T-helper 17 cell (primary cell): Measurements from ENCODE around the gene CARHSP1. TPM values are rescaled to one million over a fixed set of nuclear protein-coding genes. Genes with fewer than 3 reads are reported as not detected.
A peak's percentile ranks its signal among the peaks of the same experiment; 100 is the strongest.
"Not testable (repeated sequence)": the region's sequence is repeated elsewhere in the genome, so short reads cannot be mapped to it uniquely, and the experiment has no call there.

ENCODE experiments used
- ATAC-seq: fragments of 150-1000 bp; cut with Tn5 transposase; 2 replicates; pipeline ENCODE4 v1.10.0; 2021; ENCODE audit warnings: mild to moderate bottlenecking, moderate library complexity
- DNase-seq, 3 donors: peaks; one replicate each; pipeline versions ENCODE4 v3.0.0 to v3.0.0-alpha.2; 2020 to 2021
- H3K9me3 ChIP-seq: one replicate; pipeline ENCODE4 v1.7.0; 2013; ENCODE audit warnings: low read length, mild to moderate bottlenecking; ENCODE audit not compliant: control insufficient read depth, poor library complexity, severe bottlenecking
- H3K27ac Mint-ChIP-seq: one replicate; pipeline ENCODE4 v1.8.0; 2022; ENCODE audit warnings: mild to moderate bottlenecking, moderate library complexity, mixed read lengths
- H3K27me3 Mint-ChIP-seq: one replicate; pipeline ENCODE4 v1.8.0; 2022; ENCODE audit warnings: mixed read lengths
- H3K36me3 Mint-ChIP-seq: one replicate; pipeline ENCODE4 v1.8.0; 2022; ENCODE audit warnings: low read depth, mixed read lengths
- H3K4me1 Mint-ChIP-seq: one replicate; pipeline ENCODE4 v1.8.0; 2022; ENCODE audit warnings: mild to moderate bottlenecking, mixed read lengths
- H3K4me3 Mint-ChIP-seq: one replicate; pipeline ENCODE4 v1.8.0; 2022; ENCODE audit warnings: mild to moderate bottlenecking, moderate library complexity, mixed read lengths
- total RNA-seq, 4 donors: library from RNA in 2 of 4; stranded (reverse) in 2 of 4; gene quantifications; one replicate each; pipeline ENCODE4 v1.2.3 and lab custom pipeline; 2022 to 2026

CARHSP1 gene
- total RNA-seq, 2 donors from 2014 or later, result 25.4 to 30.4 TPM

DNA sequence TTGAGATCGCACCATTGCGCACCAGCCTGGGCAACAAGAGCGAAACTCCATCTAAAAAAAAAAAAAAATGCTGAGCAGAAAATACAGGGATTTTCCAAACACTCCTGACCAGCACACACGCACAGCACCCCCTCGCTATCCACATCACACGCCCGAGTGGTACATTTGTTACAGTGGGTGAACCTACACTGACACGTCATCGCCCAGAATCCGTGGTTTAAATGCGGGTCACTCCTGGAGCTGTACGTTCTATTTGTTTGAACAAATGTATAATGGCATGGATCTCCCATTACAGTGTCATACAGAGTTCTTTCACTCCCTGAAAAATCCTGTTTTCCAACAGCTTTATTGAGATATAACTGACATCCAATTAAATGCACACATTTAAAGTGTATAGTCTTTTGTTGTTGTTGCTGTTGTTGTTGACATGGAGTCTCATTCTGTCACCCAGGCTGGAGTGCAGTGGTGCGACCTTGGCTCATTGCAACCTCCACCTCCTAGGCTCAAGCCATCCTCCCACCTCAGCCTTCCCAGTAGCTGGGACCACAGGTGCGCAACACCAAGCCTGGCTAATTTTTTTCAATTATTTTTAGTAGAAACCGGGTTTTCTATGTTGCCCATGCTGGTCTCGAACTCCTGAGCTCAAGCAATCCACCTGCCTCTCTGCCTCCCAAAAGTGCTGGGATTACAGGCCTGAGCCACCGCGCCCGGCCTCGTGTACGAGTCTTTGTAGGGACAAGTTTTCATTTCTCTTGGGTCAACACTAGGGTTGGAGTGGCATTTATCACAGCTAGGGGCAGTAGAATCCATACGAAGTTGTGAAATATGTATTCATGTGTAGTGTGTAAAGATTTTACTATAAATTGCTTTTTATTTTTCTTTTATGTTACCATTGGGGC, 4.4 kb upstream of the CARHSP1 start:
- H3K27ac Mint-ChIP-seq, result peak overlapping the region; percentile 21
- no peak overlapping the region for H3K4me3 Mint-ChIP-seq
- no peaks in the 10 kb centered on the region for H3K36me3 Mint-ChIP-seq
- H3K27me3 Mint-ChIP-seq, result no peaks in the 10 kb centered on the region
- DNase-seq, result no peak
- peaks cover 15% of the 10 kb centered on the region for H3K4me1 Mint-ChIP-seq
- H3K9me3 ChIP-seq, result no peaks in the 10 kb centered on the region
- ATAC-seq, result no peak

- H3K36me3 Mint-ChIP-seq, result peaks cover 4% of the 10 kb centered on the region
- H3K4me3 Mint-ChIP-seq, result no peak overlapping the region
These were observed 3.3 kb upstream of the CARHSP1 start for GRCh38 chr16:8872071-8872470.

DNA sequence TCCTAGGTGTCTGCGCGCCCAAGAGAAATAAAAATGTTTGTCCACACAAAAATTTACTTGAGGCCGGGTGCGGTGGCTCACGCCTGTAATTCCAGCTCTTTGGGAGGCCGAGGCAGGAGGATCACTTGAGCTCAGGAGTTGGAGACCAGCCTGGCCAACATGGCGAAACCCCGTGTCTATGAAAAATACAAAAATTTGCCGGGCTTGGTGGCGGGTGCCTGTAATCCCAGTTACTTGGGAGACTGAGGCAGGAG, 1.1 kb upstream of the CARHSP1 start:
- H3K27me3 Mint-ChIP-seq, H3K9me3 ChIP-seq, ATAC-seq, H3K4me3 Mint-ChIP-seq, H3K27ac Mint-ChIP-seq, DNase-seq, H3K36me3 Mint-ChIP-seq: not testable (repeated sequence)
- peaks cover 29% of the 10 kb centered on the region for H3K4me1 Mint-ChIP-seq

More at GRCh38 chr16:8872071-8872470, 3.3 kb upstream of the CARHSP1 start:
- H3K9me3 ChIP-seq, result no peaks in the 10 kb centered on the region
- no peak for DNase-seq
- H3K27me3 Mint-ChIP-seq, result no peaks in the 10 kb centered on the region
- no peak for ATAC-seq
- H3K4me1 Mint-ChIP-seq, result peaks cover 24% of the 10 kb centered on the region
- no peak overlapping the region for H3K27ac Mint-ChIP-seq

DNA sequence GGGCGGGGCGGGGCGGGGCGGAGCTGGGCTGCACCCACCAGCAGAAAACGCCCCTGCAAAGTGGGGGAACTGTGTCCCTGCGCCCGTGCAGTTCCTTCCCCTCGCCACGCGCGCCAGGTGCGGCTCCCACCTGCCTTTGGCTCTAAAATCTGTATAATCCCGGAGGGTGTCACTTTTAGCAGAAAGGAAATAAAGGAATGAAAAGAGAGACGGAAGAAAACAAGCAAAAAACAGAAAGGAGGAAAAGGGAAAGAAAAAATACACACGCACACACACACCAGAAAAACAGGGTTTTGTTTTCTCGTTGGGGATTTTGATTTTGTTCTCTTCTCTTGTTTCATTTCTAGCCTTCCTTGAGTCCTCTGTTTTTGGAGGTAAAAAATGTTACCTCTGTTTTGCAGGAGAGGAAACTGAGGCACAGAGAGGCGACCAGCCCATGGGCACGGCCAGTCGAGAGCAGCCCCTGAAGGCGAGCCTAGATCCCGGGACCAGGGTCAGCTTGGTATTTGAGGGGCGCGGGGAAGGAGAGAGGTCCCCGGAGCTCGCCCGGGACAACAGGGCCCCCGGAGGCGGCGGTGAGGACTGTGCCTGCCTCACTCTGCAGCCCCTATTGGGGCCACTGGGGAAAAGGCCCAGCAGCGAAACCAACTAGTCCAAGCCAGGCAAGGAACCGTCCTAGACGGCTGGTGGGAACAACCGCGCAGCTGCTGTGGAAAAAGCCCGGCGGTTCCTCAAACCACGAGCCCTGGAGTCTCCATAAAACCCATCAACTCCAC, 594 bp upstream of the CARHSP1 start:
- H3K4me1 Mint-ChIP-seq, result peaks cover 27% of the 10 kb centered on the region

GRCh38 chr16:8867932-8868415, 832 bp downstream of the CARHSP1 start:
- H3K4me3 Mint-ChIP-seq, result peak overlapping the region; percentile 97
- H3K27ac Mint-ChIP-seq, result peak overlapping the region; percentile 88
- no peaks in the 10 kb centered on the region for H3K9me3 ChIP-seq
- H3K36me3 Mint-ChIP-seq, result peaks cover 4% of the 10 kb centered on the region
- H3K27me3 Mint-ChIP-seq, result no peaks in the 10 kb centered on the region
- peaks cover 30% of the 10 kb centered on the region for H3K4me1 Mint-ChIP-seq
- DNase-seq, result no peak
- no peak for ATAC-seq

More for the DNA sequence above, 594 bp upstream of the CARHSP1 start:
- Mint-ChIP-seq H3K27me3 (no peaks in the 10 kb centered on the region), H3K36me3 (peaks cover 4% of the 10 kb centered on the region), H3K4me3 (peak overlapping the region; percentile 97), H3K27ac (no peak overlapping the region)
- H3K9me3 ChIP-seq, result no peaks in the 10 kb centered on the region
- no peak for ATAC-seq
- no peak for DNase-seq

DNA sequence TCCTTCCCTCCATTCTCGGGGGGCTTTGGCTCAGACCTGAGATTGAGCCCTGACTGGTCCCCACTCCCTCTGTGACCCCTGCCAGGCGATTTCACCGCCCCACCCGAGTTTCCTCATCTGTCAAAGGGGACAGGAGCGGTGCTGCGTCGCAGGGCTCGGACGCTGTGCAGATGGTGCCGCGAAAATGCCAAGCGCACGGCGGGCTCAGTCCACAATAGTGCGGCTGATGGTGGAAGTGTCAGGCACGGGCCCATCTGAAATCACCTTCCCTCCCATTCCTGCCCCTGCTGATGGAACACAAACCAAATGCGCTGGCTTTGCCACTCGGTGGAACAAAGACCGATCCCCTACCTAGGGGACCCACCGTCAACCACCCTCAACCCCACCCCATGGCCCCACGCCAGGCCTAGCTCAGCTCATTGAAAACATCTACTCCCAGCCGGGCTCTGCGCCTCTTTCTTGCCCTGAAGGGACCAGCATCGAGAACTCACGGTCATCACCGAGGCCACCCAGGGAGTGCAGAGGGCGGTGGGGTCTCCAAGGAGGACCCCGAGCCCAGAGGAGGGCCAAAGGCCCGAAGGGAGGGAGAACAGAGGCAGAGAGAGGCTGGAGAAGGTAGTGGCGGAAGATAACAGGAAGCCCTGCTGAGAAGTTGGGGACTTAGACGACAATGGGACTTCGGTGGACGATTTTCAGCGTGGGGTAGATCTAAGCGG, 1.4 kb downstream of the CARHSP1 start:
- H3K27ac Mint-ChIP-seq, result peak overlapping the region; percentile 88
- peak; percentile 9 for ATAC-seq
- no peak for DNase-seq
- H3K4me1 Mint-ChIP-seq, result peaks cover 30% of the 10 kb centered on the region
- H3K4me3 Mint-ChIP-seq, result peak overlapping the region; percentile 97
- no peaks in the 10 kb centered on the region for H3K27me3 Mint-ChIP-seq
- no peaks in the 10 kb centered on the region for H3K9me3 ChIP-seq
- peaks cover 4% of the 10 kb centered on the region for H3K36me3 Mint-ChIP-seq

GRCh38 chr16:8866884-8867215, 2.0 kb downstream of the CARHSP1 start:
- H3K9me3 ChIP-seq, result no peaks in the 10 kb centered on the region
- Mint-ChIP-seq H3K27me3 (no peaks in the 10 kb centered on the region), H3K4me3 (peak overlapping the region; percentile 97), H3K4me1 (peaks cover 30% of the 10 kb centered on the region), H3K27ac (peak overlapping the region; percentile 88), H3K36me3 (peaks cover 4% of the 10 kb centered on the region)
- DNase-seq (no peak), ATAC-seq (no peak)

GRCh38 chr16:8866118-8866883, 2.5 kb downstream of the CARHSP1 start:
- peak overlapping the region; percentile 21 for H3K27ac Mint-ChIP-seq
- ATAC-seq (no peak), DNase-seq (no peak)
- peak overlapping the region; percentile 76 for H3K4me3 Mint-ChIP-seq
- no peaks in the 10 kb centered on the region for H3K27me3 Mint-ChIP-seq
- peaks cover 4% of the 10 kb centered on the region for H3K36me3 Mint-ChIP-seq
- no peaks in the 10 kb centered on the region for H3K9me3 ChIP-seq
- peaks cover 30% of the 10 kb centered on the region for H3K4me1 Mint-ChIP-seq

- no peak for ATAC-seq
- H3K27me3 Mint-ChIP-seq, result no peaks in the 10 kb centered on the region
These were observed 3.5 kb downstream of the CARHSP1 start for GRCh38 chr16:8865145-8865882.

GRCh38 chr16:8864480-8865110, 4.2 kb downstream of the CARHSP1 start:
- H3K9me3 ChIP-seq, result no peaks in the 10 kb centered on the region
- Mint-ChIP-seq H3K27me3 (no peaks in the 10 kb centered on the region), H3K4me1 (peaks cover 24% of the 10 kb centered on the region), H3K4me3 (no peak overlapping the region), H3K27ac (peak overlapping the region; percentile 54), H3K36me3 (peaks cover 4% of the 10 kb centered on the region)
- DNase-seq (no peak), ATAC-seq (no peak)

More at GRCh38 chr16:8865145-8865882, 3.5 kb downstream of the CARHSP1 start:
- Mint-ChIP-seq H3K4me3 (peak overlapping the region; percentile 12), H3K36me3 (peaks cover 4% of the 10 kb centered on the region), H3K27ac (peak overlapping the region; percentile 21), H3K4me1 (peaks cover 24% of the 10 kb centered on the region)
- DNase-seq, result no peak
- no peaks in the 10 kb centered on the region for H3K9me3 ChIP-seq

GRCh38 chr16:8863594-8864424, 5.0 kb downstream of the CARHSP1 start:
- H3K36me3 Mint-ChIP-seq, result peaks cover 4% of the 10 kb centered on the region
- ATAC-seq (no peak), DNase-seq (no peak)
- H3K9me3 ChIP-seq, result no peaks in the 10 kb centered on the region
- peaks cover 20% of the 10 kb centered on the region for H3K4me1 Mint-ChIP-seq
- no peaks in the 10 kb centered on the region for H3K27me3 Mint-ChIP-seq
- H3K27ac Mint-ChIP-seq, result peak overlapping the region; percentile 54
- H3K4me3 Mint-ChIP-seq, result no peak overlapping the region
